ENCODE measurements around the gene HMSD. TPM values are rescaled to one million over a fixed set of nuclear protein-coding genes. Genes with fewer than 3 reads are reported as not detected.

HMSD gene
- total RNA-seq, 4 donors from 2014 or later = 0.18 to 0.19 TPM; not detected in 2

GRCh38 chr18:63997606-63998005, 48.5 kb downstream of the HMSD start:
- H3K4me3 ChIP-seq = no peak overlapping the region
- H3K27ac ChIP-seq = no peak overlapping the region
- TF ChIP-seq POLR2A (IDR thresholded peaks at IDR 0.05) = no peak
- no peak for TF ChIP-seq CTCF (IDR thresholded peaks at IDR 0.05)
- no peaks in the 10 kb centered on the region for H3K36me3 ChIP-seq
- H3K27me3 ChIP-seq = peaks cover 0 to 16% (median 0%) of the 10 kb centered on the region in 4 donors
- H3K9me3 ChIP-seq = peaks cover 0 to 8% (median 3%) of the 10 kb centered on the region in 3 donors
- no peaks in the 10 kb centered on the region for H3K4me1 ChIP-seq
- WGBS, 2 donors = 62 to 63% methylated on average over 1 to 2 of the region's 2 CpGs
- no peak for DNase-seq
- intact Hi-C loops (cut with DNase I) = no loop called here

GRCh38 chr18:63999871-64000270, 50.8 kb downstream of the HMSD start:
- 55 to 83% methylated on average over 2 of the region's 2 CpGs for WGBS, 2 donors
- Histone ChIP-seq H3K4me3 (no peak overlapping the region), H3K4me1 (no peaks in the 10 kb centered on the region), H3K36me3 (no peaks in the 10 kb centered on the region), H3K27me3 (peaks cover 0 to 19% (median 0%) of the 10 kb centered on the region in 4 donors), H3K27ac (no peak overlapping the region), H3K9me3 (peaks cover 0 to 9% (median 3%) of the 10 kb centered on the region in 3 donors)
- TF ChIP-seq CTCF (IDR thresholded peaks at IDR 0.05) = no peak
- TF ChIP-seq POLR2A (IDR thresholded peaks at IDR 0.05) = no peak
- no peak for DNase-seq
- intact Hi-C loops (cut with DNase I) = no loop called here

GRCh38 chr18:64002581-64002980, 53.5 kb downstream of the HMSD start:
- Histone ChIP-seq H3K27ac (no peak overlapping the region), H3K9me3 (peaks cover 0 to 4% (median 0%) of the 10 kb centered on the region in 3 donors), H3K36me3 (no peaks in the 10 kb centered on the region), H3K4me1 (no peaks in the 10 kb centered on the region), H3K27me3 (peaks cover 0 to 19% (median 0%) of the 10 kb centered on the region in 4 donors), H3K4me3 (no peak overlapping the region)
- no peak for DNase-seq
- 49% methylated on average over 8 of the region's 41 CpGs; no CpG with 5 or more reads in 1 of the 2 donors for WGBS, 2 donors
- TF ChIP-seq CTCF (IDR thresholded peaks at IDR 0.05) = no peak
- no peak for TF ChIP-seq POLR2A (IDR thresholded peaks at IDR 0.05)
- intact Hi-C loops (cut with DNase I) = no loop called here

- Histone ChIP-seq H3K36me3 (no peaks in the 10 kb centered on the region), H3K9me3 (no peaks in the 10 kb centered on the region), H3K27ac (no peak overlapping the region), H3K4me3 (no peak overlapping the region), H3K4me1 (no peaks in the 10 kb centered on the region), H3K27me3 (no peaks in the 10 kb centered on the region)
- TF ChIP-seq CTCF (IDR thresholded peaks at IDR 0.05) = no peak
- no peak for TF ChIP-seq POLR2A (IDR thresholded peaks at IDR 0.05)
- no peak for DNase-seq
- intact Hi-C loops (cut with DNase I) = no loop called here
- 95 to 96% methylated on average over 3 of the region's 3 CpGs for WGBS, 2 donors
These were observed 60.2 kb downstream of the HMSD start for GRCh38 chr18:64009305-64009704.

Other genes starting within 250 kb of the HMSD start
- gene SERPINB11, start 246.3 kb upstream of the HMSD start, total RNA-seq = 10 to 100 TPM in 3 of 4 donors, 1 to 10 TPM in 1; 2.1 to 85.9 (median 13.7) TPM
- 1 to 10 TPM in 2 of 4 donors, under 1 TPM in 1, not detected in 1; 0.21 to 1.6 (median 1.1) TPM for gene SERPINB7, start 173.9 kb upstream of the HMSD start, total RNA-seq
- gene SERPINB2, start 61.6 kb upstream of the HMSD start, total RNA-seq = 100 to 1,000 TPM; 138 to 309 (median 189) TPM
- 1 to 10 TPM in 2 of 4 donors, under 1 TPM in 1, not detected in 1; 0.26 to 8.4 (median 1.4) TPM for gene SERPINB10, start 41.3 kb upstream of the HMSD start, total RNA-seq
- 10 to 100 TPM; 17.7 to 43.2 (median 34.2) TPM for gene SERPINB8, start 20.8 kb downstream of the HMSD start, total RNA-seq
- gene LINC00305, start 199.8 kb downstream of the HMSD start, total RNA-seq = not detected